ENCODE results near the gene RPS6KA2.

The RPS6KA2 gene

DNA sequence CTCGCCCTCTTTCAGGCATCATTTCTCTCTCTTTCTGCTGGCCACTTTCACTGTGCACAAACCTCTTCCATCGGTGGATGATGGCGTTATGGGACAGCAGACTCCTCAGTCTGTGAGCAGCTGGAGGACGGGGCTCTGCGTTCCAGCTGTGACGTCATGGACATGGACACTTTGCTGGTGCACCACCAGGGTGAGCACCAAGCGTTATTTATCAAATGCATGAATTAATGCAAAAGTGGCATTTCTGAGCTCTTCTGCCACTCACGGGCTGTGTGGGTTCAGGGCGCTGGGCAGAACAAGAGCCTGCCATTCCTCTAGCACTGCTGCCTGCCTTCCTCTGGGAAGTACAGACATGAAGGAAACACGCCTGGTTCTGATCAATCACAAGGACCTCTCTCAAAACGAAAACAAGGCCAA is 161.4 kb downstream of the RPS6KA2 start:
- Histone ChIP-seq H3K27ac (replicated peaks) (no peak overlapping the region), H3K4me3 (replicated peaks; ENCODE audit: insufficient read depth, low read length) (no peak overlapping the region), H3K27me3 (ENCODE audit: insufficient read depth, poor library complexity, severe bottlenecking) (no peaks in the 10 kb centered on the region)
- DNase-seq (ENCODE audit: low read depth in 1 of 2, low spot score in 1 of 2), result no peak
- TF ChIP-seq SPI1 (IDR thresholded peaks at IDR 0.05; ENCODE audit: borderline replicate concordance, low read depth), result no peak
- no peak for TF ChIP-seq GABPA (IDR thresholded peaks at IDR 0.05; ENCODE audit: low read depth)
- TF ChIP-seq, protein P1, sequence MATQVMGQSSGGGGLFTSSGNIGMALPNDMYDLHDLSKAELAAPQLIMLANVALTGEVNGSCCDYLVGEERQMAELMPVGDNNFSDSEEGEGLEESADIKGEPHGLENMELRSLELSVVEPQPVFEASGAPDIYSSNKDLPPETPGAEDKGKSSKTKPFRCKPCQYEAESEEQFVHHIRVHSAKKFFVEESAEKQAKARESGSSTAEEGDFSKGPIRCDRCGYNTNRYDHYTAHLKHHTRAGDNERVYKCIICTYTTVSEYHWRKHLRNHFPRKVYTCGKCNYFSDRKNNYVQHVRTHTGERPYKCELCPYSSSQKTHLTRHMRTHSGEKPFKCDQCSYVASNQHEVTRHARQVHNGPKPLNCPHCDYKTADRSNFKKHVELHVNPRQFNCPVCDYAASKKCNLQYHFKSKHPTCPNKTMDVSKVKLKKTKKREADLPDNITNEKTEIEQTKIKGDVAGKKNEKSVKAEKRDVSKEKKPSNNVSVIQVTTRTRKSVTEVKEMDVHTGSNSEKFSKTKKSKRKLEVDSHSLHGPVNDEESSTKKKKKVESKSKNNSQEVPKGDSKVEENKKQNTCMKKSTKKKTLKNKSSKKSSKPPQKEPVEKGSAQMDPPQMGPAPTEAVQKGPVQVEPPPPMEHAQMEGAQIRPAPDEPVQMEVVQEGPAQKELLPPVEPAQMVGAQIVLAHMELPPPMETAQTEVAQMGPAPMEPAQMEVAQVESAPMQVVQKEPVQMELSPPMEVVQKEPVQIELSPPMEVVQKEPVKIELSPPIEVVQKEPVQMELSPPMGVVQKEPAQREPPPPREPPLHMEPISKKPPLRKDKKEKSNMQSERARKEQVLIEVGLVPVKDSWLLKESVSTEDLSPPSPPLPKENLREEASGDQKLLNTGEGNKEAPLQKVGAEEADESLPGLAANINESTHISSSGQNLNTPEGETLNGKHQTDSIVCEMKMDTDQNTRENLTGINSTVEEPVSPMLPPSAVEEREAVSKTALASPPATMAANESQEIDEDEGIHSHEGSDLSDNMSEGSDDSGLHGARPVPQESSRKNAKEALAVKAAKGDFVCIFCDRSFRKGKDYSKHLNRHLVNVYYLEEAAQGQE (IDR thresholded peaks at IDR 0.05; ENCODE audit: insufficient replicate concordance, low read depth), result no peak
- TF ChIP-seq, protein P2, sequence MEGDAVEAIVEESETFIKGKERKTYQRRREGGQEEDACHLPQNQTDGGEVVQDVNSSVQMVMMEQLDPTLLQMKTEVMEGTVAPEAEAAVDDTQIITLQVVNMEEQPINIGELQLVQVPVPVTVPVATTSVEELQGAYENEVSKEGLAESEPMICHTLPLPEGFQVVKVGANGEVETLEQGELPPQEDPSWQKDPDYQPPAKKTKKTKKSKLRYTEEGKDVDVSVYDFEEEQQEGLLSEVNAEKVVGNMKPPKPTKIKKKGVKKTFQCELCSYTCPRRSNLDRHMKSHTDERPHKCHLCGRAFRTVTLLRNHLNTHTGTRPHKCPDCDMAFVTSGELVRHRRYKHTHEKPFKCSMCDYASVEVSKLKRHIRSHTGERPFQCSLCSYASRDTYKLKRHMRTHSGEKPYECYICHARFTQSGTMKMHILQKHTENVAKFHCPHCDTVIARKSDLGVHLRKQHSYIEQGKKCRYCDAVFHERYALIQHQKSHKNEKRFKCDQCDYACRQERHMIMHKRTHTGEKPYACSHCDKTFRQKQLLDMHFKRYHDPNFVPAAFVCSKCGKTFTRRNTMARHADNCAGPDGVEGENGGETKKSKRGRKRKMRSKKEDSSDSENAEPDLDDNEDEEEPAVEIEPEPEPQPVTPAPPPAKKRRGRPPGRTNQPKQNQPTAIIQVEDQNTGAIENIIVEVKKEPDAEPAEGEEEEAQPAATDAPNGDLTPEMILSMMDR (IDR thresholded peaks at IDR 0.05; ENCODE audit: insufficient read depth, low read length), result no peak

DNA sequence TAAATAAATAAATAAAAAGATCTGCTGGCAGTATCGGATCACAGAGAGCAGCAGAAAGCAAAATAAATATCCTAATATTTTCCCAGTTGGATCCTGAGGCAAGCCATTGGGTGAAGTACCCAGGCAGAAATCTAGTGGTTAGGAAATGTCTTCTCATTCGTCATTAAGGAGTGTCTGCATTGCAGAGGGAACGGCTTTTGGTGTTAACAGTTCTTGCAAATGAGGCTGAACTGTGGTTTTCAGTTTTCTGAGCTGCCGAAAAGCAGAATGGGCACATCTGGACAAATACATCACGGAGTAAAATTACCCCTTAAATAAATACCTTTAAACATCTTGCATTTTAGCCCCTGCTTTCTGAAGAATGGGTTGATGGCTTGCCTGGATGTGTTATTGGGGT is 162.1 kb downstream of the RPS6KA2 start:
- TF ChIP-seq, protein P2 (IDR thresholded peaks at IDR 0.05; ENCODE audit: insufficient read depth, low read length), result no peak
- H3K27me3 ChIP-seq (ENCODE audit: insufficient read depth, poor library complexity, severe bottlenecking), result no peaks in the 10 kb centered on the region
- no peak overlapping the region for H3K27ac ChIP-seq (replicated peaks)
- H3K4me3 ChIP-seq (replicated peaks; ENCODE audit: insufficient read depth, low read length), result no peak overlapping the region
- DNase-seq (ENCODE audit: low read depth in 1 of 2, low spot score in 1 of 2), result no peak

DNA sequence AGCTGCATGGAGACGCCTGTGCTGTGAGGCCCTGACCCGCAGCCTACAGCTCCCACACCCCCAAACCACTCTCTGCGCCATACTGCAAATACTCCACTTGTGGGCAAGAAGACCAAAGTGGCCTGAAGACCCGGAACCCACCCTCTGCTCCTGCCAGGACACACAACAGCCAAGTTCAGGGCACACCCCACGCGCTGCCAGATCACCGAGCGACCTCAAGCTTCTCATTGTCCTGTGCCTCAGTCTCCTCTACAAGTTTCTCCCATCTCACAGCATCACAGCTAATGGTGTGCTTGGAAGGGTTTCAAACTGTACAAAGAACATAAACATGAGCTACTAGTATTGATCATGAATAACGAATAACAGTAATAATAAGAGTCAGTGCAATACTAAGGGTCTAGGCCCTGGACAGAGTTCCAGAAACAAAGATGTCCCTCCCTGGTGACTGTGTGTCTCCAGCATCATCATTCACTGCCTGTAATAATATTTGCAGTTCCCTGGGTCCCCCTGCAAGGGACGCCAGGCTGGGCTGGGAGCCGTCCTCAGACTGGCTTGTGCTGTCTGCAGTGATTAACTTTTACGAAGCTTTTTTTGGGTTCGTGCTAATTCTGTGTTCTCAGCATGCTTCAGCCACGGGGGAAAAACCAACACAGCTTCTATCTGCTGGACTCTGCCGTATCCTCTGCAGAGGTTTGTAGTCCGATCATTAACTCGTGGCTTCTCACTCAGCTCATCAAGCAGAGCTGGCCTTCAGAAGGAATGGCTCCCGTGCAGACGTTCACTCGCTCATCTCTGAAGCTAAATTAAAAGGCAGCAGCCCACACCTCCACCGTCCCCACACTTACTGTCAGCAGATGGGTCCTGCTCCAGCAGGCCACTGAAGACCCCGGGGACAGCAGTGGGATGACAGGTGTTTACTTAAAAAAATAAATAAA is 162.7 kb downstream of the RPS6KA2 start:
- Histone ChIP-seq H3K27me3 (ENCODE audit: insufficient read depth, poor library complexity, severe bottlenecking) (no peaks in the 10 kb centered on the region), H3K4me3 (replicated peaks; ENCODE audit: insufficient read depth, low read length) (no peak overlapping the region), H3K27ac (replicated peaks) (no peak overlapping the region)
- DNase-seq (ENCODE audit: low read depth in 1 of 2, low spot score in 1 of 2), result no peak
- TF ChIP-seq POLR2AphosphoS5 (IDR thresholded peaks at IDR 0.05; ENCODE audit: low read depth) (no peak), GABPA (IDR thresholded peaks at IDR 0.05; ENCODE audit: low read depth) (no peak), SPI1 (IDR thresholded peaks at IDR 0.05; ENCODE audit: borderline replicate concordance, low read depth) (no peak)
- TF ChIP-seq, protein P2 (IDR thresholded peaks at IDR 0.05; ENCODE audit: insufficient read depth, low read length), result no peak
- TF ChIP-seq, protein P1 (IDR thresholded peaks at IDR 0.05; ENCODE audit: insufficient replicate concordance, low read depth), result no peak

Measured in HL-60 (cell line).